AG04450 (cell line): ENCODE results near the gene LRMDA. TPM values are rescaled to one million over a fixed set of nuclear protein-coding genes. Genes with fewer than 3 reads are reported as not detected.
"Not testable (repeated sequence)": the region's sequence is repeated elsewhere in the genome, so short reads cannot be mapped to it uniquely, and the experiment has no call there.

Experiments used
- CTCF ChIA-PET: fragments of 300-600, 350-600 bp; formaldehyde crosslinking; extraction: SDS; loops from one replicate; lab custom pipeline; 2022; ENCODE audit warnings: antibody characterized with exemption, inconsistent platforms; lab: Charles Lee
- POLR2A ChIA-PET: fragments of 350-600 bp; formaldehyde crosslinking; extraction: SDS; loops from one replicate; lab custom pipeline; 2021; ENCODE audit warnings: antibody characterized with exemption, inconsistent platforms; lab: Yijun Ruan, JAX
- DNase-seq: peaks from one replicate; pipeline ENCODE4 v3.0.0-alpha.2; 2011; ENCODE audit warnings: low read depth, low spot score
- H3K27ac ChIP-seq: one replicate; pipeline ENCODE4 v1.5.1; 2012; ENCODE audit warnings: low read depth, low read length, control low read depth
- H3K27me3 ChIP-seq: one replicate; pipeline ENCODE4 v1.6.0; 2012; ENCODE audit warnings: low read length; ENCODE audit not compliant: control insufficient read depth, insufficient read depth
- H3K4me3 ChIP-seq: 2 replicates; pipeline ENCODE4 v1.5.1; 2011; ENCODE audit warnings: mild to moderate bottlenecking, low read depth, low read length, control low read depth
- H3K9me3 ChIP-seq: 2 replicates; pipeline ENCODE4 v1.5.1; 2012; ENCODE audit warnings: low read length; ENCODE audit not compliant: control insufficient read depth, insufficient read depth
- polyA plus RNA-seq: library from polyadenylated mRNA; depleted of rRNA; stranded (reverse); fragments of >200 nt; gene quantifications from 2 replicates; pipeline ENCODE4 v1.2.3, GENCODE V29; 2011
- TF ChIP-seq, protein P1 (sequence below): IDR thresholded peaks from 2 replicates; pipeline ENCODE4 v1.5.1; 2011; ENCODE audit warnings: low read depth, low read length, control low read depth, inconsistent platforms

The LRMDA gene
- polyA plus RNA-seq, 1 experiment: 0.12 TPM

DNA sequence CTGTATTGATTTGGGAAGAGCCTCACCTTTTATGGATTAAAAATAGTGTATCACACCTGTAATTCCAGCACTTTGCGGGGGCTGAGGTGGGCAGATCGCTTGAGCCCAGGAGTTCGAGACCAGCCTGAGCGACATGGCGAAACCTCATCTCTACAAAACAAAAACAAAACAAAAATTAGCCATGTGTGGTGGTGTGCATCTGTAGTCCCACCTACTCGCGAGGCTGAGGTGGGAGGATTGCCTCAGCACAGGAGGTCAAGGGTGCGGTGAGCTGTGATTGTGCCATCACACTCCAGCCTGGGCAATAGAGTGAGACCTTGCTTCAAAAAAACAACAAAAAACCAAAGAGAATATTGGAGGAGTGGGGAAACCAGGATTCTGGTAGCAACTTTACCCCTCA lies 79.6 kb downstream of the LRMDA start:
- peaks cover 12% of the 10 kb centered on the region for H3K27me3 ChIP-seq
- TF ChIP-seq, protein P1, sequence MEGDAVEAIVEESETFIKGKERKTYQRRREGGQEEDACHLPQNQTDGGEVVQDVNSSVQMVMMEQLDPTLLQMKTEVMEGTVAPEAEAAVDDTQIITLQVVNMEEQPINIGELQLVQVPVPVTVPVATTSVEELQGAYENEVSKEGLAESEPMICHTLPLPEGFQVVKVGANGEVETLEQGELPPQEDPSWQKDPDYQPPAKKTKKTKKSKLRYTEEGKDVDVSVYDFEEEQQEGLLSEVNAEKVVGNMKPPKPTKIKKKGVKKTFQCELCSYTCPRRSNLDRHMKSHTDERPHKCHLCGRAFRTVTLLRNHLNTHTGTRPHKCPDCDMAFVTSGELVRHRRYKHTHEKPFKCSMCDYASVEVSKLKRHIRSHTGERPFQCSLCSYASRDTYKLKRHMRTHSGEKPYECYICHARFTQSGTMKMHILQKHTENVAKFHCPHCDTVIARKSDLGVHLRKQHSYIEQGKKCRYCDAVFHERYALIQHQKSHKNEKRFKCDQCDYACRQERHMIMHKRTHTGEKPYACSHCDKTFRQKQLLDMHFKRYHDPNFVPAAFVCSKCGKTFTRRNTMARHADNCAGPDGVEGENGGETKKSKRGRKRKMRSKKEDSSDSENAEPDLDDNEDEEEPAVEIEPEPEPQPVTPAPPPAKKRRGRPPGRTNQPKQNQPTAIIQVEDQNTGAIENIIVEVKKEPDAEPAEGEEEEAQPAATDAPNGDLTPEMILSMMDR: no peak
- H3K9me3 ChIP-seq: no peaks in the 10 kb centered on the region
- DNase-seq: no peak
- H3K27ac ChIP-seq: no peak overlapping the region
- H3K4me3 ChIP-seq: no peak overlapping the region
- ChIA-PET POLR2A (no interaction called here), CTCF (no interaction called here)

DNA sequence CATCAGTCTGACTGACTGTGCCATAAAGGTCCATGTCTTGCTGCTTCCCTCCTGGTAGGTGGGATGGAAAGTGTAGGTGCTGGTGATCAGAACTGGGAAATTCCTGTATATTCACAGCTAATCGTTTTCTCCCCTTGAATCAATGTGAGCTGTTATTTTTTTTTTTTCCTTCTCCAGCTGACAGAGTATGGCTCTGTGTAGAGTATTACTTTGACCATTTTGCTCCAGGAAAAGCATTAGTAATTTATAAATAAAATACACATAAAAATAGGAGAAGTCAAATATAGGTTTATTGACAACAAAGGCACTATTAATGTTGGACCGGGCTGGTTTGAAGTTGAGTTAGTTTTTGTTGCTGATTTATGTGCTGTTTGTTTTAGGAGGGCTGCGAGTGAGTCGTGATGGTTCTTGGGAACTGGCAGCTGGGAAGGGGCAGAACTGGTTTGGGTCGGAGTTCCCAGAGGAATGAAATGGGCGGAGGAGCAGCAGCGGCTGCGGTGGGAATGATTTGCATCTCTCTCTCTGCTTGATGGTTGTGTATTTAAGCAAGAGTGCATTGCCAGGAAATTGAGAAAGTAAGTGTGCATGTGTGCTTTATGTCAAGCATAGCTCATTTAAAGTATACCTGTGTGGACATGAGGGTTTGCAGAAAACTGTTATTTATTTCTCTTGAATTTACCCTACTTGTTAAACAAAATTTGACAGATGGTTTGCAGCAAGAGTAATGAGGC lies 80.9 kb downstream of the LRMDA start:
- Histone ChIP-seq H3K4me3 (no peak overlapping the region), H3K27me3 (peaks cover 12% of the 10 kb centered on the region), H3K9me3 (no peaks in the 10 kb centered on the region), H3K27ac (no peak overlapping the region)
- POLR2A ChIA-PET: no interaction called here
- TF ChIP-seq, protein P1: no peak
- DNase-seq: no peak
- CTCF ChIA-PET: no interaction called here

DNA sequence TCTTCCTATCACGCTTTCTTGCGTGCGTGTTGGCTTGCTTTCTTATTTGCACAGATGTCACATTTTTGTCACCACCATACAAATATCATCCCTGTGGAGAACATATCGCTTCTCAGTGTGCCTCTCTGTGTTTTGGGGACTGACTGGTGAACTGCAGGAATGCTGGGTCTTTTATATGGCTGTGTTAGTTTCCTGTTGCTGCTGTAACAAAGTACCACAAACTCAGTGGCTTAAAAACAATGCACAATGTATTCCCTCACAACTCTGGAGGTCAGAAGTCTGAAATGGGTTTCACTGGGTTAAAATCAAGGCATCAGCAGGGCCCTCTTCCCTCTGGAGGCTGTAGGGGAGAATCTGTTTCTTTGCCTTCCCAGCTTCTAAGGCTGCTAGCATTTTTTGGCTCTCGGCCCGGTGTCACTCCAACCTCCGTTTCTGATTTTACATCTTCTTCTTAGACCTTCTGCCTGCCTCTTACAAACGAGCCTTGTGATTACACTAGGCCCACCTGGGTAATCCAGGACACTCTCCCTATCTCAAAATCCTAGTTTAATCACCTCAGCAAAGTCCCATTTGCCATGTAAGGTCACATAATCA lies 82.0 kb downstream of the LRMDA start:
- TF ChIP-seq, protein P1: no peak
- no peak overlapping the region for H3K4me3 ChIP-seq
- no peak overlapping the region for H3K27ac ChIP-seq
- H3K9me3 ChIP-seq: no peaks in the 10 kb centered on the region
- ChIA-PET CTCF (no interaction called here), POLR2A (no interaction called here)
- no peak for DNase-seq
- peaks cover 12% of the 10 kb centered on the region for H3K27me3 ChIP-seq

DNA sequence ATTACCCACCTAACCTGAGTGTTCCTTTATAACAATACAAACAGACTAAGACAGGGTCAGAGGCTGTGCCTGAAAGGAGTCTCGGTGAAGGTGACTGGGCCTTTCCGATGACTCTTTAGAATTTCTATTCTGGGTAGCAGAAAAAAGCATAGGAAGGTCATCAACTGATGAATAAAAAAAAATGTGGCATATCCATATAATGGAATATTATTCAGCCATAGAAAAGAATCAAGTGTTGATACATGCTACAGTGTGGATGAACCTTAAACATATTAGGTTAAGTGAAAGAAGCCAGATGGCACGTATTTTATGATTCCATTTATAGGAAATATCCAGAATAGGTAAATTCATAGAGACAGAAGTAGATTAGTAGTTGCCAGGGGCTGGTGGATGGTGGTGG lies 83.4 kb downstream of the LRMDA start:
- H3K9me3 ChIP-seq: no peaks in the 10 kb centered on the region
- ChIA-PET CTCF (no interaction called here), POLR2A (no interaction called here)
- no peak overlapping the region for H3K4me3 ChIP-seq
- H3K27me3 ChIP-seq: peaks cover 12% of the 10 kb centered on the region
- TF ChIP-seq, protein P1: no peak
- H3K27ac ChIP-seq: no peak overlapping the region
- DNase-seq: no peak

DNA sequence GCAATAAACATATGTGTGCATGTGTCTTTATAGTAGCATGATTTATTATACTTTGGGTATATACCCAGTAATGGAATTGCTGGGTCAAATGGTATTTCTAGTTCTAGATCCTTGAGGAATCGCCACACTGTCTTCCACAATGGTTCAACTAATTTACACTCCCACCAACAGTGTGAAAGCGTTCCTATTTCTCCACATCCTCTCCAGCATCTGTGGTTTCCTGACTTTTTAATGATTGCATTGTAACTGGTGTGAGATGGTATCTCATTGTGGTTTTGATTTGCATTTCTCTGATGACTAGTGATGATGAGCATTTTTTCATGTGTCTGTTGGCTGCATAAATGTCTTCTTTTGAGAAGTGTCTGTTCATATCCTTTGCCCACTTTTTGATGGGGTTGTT lies 84.7 kb downstream of the LRMDA start:
- H3K27me3 ChIP-seq: peaks cover 12% of the 10 kb centered on the region
- H3K4me3 ChIP-seq, DNase-seq, H3K27ac ChIP-seq, H3K9me3 ChIP-seq, CTCF ChIA-PET, POLR2A ChIA-PET: not testable (repeated sequence)

DNA sequence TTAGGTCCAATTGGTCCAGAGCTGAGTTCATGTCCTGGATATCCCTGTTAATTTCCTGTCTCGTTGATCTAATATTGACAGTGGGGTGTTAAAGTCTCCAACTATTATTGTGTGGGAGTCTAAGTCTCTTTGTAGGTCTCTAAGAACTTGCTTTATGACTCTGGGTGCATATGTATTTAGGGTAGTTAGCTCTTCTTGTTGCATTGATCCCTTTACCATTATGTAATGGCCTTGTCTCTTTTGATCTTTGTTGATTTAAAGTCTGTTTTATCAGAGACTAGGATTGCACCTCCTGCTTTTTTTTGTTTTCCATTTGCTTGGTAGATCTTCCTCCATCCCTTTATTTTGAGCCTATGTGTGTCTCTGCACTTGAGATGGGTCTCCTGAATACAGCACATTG lies 87.8 kb downstream of the LRMDA start:
- H3K9me3 ChIP-seq, H3K27me3 ChIP-seq, CTCF ChIA-PET, H3K27ac ChIP-seq, POLR2A ChIA-PET, DNase-seq, H3K4me3 ChIP-seq: not testable (repeated sequence)

DNA sequence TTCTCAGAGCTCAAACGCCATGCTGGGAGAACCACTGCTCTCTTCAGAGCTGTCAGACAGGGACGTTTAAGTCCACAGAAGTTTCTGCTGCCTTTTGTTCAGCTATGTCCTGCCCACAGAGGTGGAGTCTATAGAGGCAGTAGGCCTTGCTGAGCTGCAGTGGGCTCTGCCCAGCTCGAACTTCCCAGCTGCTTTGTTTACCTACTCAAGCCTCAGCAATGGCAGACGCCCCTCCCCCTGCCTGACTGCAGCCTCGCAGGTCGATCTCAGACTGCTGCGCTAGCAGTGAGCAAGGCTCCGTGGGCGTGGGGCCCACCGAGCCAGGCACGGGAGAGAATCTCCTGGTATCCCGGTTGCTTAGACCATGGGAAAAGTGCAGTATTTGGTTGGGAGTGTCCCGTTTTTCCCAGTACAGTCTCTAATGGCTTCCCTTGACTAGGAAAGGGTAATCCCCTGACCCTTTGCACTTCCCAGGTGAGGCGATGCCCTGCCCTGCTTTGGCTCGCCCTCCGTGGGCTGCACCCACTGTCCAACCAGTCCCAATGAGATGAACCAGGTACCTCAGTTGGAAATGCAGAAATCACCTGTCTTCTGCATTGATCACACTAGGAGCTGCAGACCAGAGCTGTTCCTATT lies 89.9 kb downstream of the LRMDA start:
- CTCF ChIA-PET, H3K27me3 ChIP-seq, H3K4me3 ChIP-seq, DNase-seq, POLR2A ChIA-PET, H3K27ac ChIP-seq, H3K9me3 ChIP-seq: not testable (repeated sequence)
